DOHH2 (cell line): ENCODE data around the gene ZNF385B.

ENCODE experiments used
- H3F3A ChIP-seq: fragments of 200-600 bp; sonication (generic), shearing (Covaris generic); 2 replicates; pipeline ENCODE4 v1.6.0; 2016; ENCODE audit warnings: antibody characterized with exemption, mild to moderate bottlenecking; ENCODE audit not compliant: control insufficient read depth, insufficient read depth
- H3K27ac ChIP-seq: fragments of 200-600 bp; sonication (generic); 2 replicates; pipeline ENCODE4 v1.5.1; 2014; ENCODE audit warnings: low read depth, mild to moderate bottlenecking, low read length, moderate library complexity
- H3K27me3 ChIP-seq: fragments of 200-600 bp; sonication (generic); 2 replicates; pipeline ENCODE4 v1.6.1; 2014; ENCODE audit warnings: mild to moderate bottlenecking, low read length, mixed read lengths; ENCODE audit not compliant: control insufficient read depth
- H3K36me3 ChIP-seq: fragments of 200-600 bp; sonication (generic); 2 replicates; pipeline ENCODE4 v1.6.1; 2014; ENCODE audit warnings: mild to moderate bottlenecking, low read length, moderate library complexity, mixed read lengths; ENCODE audit not compliant: control insufficient read depth
- H3K4me1 ChIP-seq: fragments of 200-600 bp; sonication (generic); 2 replicates; pipeline ENCODE4 v1.6.1; 2014; ENCODE audit warnings: mild to moderate bottlenecking, low read length, mixed read lengths; ENCODE audit not compliant: control insufficient read depth
- H3K4me2 ChIP-seq: fragments of 200-600 bp; sonication (generic); 2 replicates; pipeline ENCODE4 v1.6.0; 2014; ENCODE audit warnings: mild to moderate bottlenecking, low read length, moderate library complexity
- H3K4me3 ChIP-seq: fragments of 200-600 bp; sonication (generic); 2 replicates; pipeline ENCODE4 v1.5.1; 2014; ENCODE audit warnings: mild to moderate bottlenecking, low read length, mixed read lengths
- H3K79me2 ChIP-seq: fragments of 200-600 bp; sonication (generic); 2 replicates; pipeline ENCODE4 v1.6.1; 2014; ENCODE audit warnings: mild to moderate bottlenecking, low read length, mixed read lengths; ENCODE audit not compliant: control insufficient read depth
- H3K9me2 ChIP-seq: fragments of 200-600 bp; sonication (generic); replicated peaks from 2 replicates; pipeline ENCODE4 v1.6.1; 2014; ENCODE audit warnings: mild to moderate bottlenecking, low read length, mixed read lengths; ENCODE audit not compliant: control insufficient read depth
- H3K9me3 ChIP-seq: fragments of 200-600 bp; sonication (generic); 2 replicates; pipeline ENCODE4 v1.6.1; 2014; ENCODE audit warnings: antibody characterized with exemption, low read length, mixed read lengths; ENCODE audit not compliant: control insufficient read depth, insufficient read depth
- H4K20me1 ChIP-seq: fragments of 200-600 bp; sonication (generic); 2 replicates; pipeline ENCODE4 v1.6.0; 2014; ENCODE audit warnings: low read depth, mild to moderate bottlenecking, antibody characterized with exemption, low read length, moderate library complexity; ENCODE audit not compliant: control insufficient read depth, insufficient read depth
- EZH2phosphoT487 ChIP-seq: fragments of 200-600 bp; sonication (generic); IDR thresholded peaks from 2 replicates; pipeline ENCODE4 v1.6.1; 2017; ENCODE audit warnings: borderline replicate concordance, mild to moderate bottlenecking, antibody characterized with exemption, low read length, moderate library complexity, mixed read lengths
- TF ChIP-seq, protein P1 (sequence below): fragments of 200-600 bp; sonication (generic); IDR thresholded peaks from one replicate; pipeline ENCODE4 v1.5.1; 2014; ENCODE audit warnings: antibody characterized with exemption, mild to moderate bottlenecking, low read depth, low read length; ENCODE audit not compliant: poor library complexity, severe bottlenecking

The ZNF385B gene

DNA sequence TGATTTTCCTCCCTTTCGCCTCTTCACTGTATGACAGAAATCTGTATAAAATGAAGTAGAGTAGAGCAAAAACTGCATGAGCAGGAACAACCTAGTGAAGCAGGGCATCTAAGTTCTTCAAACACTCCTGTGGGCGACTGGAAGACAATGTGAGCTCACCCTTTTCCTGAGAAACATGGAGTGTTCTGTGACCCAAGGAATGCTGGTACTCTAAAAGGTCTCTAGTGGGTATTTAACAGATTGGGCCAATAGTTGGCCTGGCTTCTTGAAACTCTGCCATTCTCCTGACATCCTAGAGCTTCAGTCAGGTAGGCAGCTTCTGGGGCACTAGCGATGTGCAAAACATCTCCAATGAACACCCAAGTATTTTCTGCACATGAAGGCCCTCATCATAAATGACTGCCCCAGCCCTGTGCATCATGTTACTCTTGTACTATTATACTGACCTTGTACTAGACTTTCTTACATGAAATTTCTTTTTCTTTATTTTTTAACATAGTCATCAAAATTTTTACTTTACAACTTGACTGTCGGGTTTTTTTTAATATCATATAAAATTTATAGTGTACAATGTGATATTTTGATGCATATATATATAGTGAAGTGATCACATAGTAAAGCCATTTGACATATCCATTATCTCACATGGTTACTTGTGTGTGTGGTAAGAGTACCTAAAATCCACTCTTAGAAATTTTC, 302.2 kb downstream of the ZNF385B start:
- TF ChIP-seq EZH2phosphoT487 = no peak
- TF ChIP-seq, protein P1, sequence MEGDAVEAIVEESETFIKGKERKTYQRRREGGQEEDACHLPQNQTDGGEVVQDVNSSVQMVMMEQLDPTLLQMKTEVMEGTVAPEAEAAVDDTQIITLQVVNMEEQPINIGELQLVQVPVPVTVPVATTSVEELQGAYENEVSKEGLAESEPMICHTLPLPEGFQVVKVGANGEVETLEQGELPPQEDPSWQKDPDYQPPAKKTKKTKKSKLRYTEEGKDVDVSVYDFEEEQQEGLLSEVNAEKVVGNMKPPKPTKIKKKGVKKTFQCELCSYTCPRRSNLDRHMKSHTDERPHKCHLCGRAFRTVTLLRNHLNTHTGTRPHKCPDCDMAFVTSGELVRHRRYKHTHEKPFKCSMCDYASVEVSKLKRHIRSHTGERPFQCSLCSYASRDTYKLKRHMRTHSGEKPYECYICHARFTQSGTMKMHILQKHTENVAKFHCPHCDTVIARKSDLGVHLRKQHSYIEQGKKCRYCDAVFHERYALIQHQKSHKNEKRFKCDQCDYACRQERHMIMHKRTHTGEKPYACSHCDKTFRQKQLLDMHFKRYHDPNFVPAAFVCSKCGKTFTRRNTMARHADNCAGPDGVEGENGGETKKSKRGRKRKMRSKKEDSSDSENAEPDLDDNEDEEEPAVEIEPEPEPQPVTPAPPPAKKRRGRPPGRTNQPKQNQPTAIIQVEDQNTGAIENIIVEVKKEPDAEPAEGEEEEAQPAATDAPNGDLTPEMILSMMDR = no peak
- no peaks in the 10 kb centered on the region for H3K36me3 ChIP-seq
- no peak overlapping the region for H3K27ac ChIP-seq
- no peaks in the 10 kb centered on the region for H3K27me3 ChIP-seq
- H3K79me2 ChIP-seq = no peaks in the 10 kb centered on the region
- no peaks in the 10 kb centered on the region for H3K9me2 ChIP-seq
- H4K20me1 ChIP-seq = no peaks in the 10 kb centered on the region
- H3F3A ChIP-seq = no peaks in the 10 kb centered on the region
- no peak overlapping the region for H3K4me3 ChIP-seq
- no peak overlapping the region for H3K4me2 ChIP-seq
- H3K4me1 ChIP-seq = no peaks in the 10 kb centered on the region
- H3K9me3 ChIP-seq = no peaks in the 10 kb centered on the region

DNA sequence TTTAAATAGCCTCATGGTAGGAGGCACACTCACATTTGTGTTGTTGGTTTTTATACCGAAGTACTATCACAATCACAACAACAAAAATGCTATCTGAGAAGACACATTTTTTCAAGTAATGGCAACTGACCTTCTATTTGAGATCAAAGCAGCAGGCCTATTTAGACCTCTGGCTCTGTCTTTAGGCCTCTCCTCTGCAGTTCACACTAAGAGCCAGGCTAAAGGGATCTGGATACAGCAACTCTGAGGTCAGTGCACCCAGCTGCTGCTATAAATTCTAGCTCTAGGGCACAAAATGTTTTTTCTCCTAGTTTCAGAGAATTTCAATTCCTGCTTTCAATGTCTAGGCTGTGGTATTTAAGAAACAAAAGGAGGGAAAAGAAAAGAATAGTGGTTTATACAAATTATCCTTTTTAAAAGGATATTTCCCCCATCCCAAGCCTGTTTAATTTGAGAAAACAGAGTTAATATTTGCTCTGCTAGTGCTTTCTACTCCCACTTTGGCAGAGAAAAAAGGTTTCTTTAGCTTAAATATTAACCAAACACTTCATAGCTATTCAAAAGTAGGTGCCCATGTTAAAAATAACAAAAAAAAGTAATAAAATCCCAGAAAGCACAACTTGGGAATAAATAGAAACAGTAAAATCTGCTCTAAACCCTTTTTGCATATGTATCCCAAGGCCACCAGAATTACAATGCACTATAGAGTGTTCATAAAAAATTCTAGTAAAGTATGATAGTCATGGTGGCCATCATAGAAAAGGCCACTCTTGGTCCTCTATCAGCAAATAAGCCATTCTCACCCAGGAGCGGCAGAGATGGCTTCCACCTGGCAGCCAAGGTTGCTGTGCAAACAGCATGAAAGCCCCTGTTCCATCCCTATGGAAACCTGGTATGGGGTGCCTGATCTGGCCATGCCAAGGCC, 303.1 kb downstream of the ZNF385B start:
- Histone ChIP-seq H4K20me1 (no peaks in the 10 kb centered on the region), H3K4me3 (no peak overlapping the region), H3K36me3 (no peaks in the 10 kb centered on the region), H3K9me2 (no peaks in the 10 kb centered on the region), H3K79me2 (no peaks in the 10 kb centered on the region), H3K4me1 (no peaks in the 10 kb centered on the region), H3K9me3 (no peaks in the 10 kb centered on the region), H3F3A (no peaks in the 10 kb centered on the region), H3K27me3 (no peaks in the 10 kb centered on the region), H3K27ac (no peak overlapping the region), H3K4me2 (no peak overlapping the region)
- TF ChIP-seq EZH2phosphoT487 = no peak
- TF ChIP-seq, protein P1 = no peak

GRCh38 chr2:179556425-179556824, 305.0 kb downstream of the ZNF385B start:
- TF ChIP-seq, protein P1 = no peak
- TF ChIP-seq EZH2phosphoT487 = no peak
- H3K4me1 ChIP-seq = no peaks in the 10 kb centered on the region
- H3K9me2 ChIP-seq = no peaks in the 10 kb centered on the region
- no peaks in the 10 kb centered on the region for H3K27me3 ChIP-seq
- H3K4me3 ChIP-seq = no peak overlapping the region
- no peaks in the 10 kb centered on the region for H3K36me3 ChIP-seq
- no peak overlapping the region for H3K4me2 ChIP-seq
- H3K9me3 ChIP-seq = no peaks in the 10 kb centered on the region
- H3F3A ChIP-seq = no peaks in the 10 kb centered on the region
- H3K79me2 ChIP-seq = no peaks in the 10 kb centered on the region
- H3K27ac ChIP-seq = no peak overlapping the region
- no peaks in the 10 kb centered on the region for H4K20me1 ChIP-seq
